Urinary bladder (tissue), 4 donors: ENCODE data around the gene SYTL1. TPM values are rescaled to one million over a fixed set of nuclear protein-coding genes. Genes with fewer than 3 reads are reported as not detected.
A peak's percentile ranks its signal among the peaks of the same experiment; 100 is the strongest.

Experiments
- DNase-seq: peaks from one replicate; pipeline ENCODE4 v3.0.0-alpha.2; 2015; ENCODE audit errors: extremely low spot score
- H3K27ac ChIP-seq: one replicate; pipeline ENCODE4 v1.5.1; 2013; ENCODE audit warnings: low read depth, mild to moderate bottlenecking, moderate library complexity
- H3K36me3 ChIP-seq: one replicate; pipeline ENCODE4 v1.6.1; 2013; ENCODE audit warnings: mild to moderate bottlenecking, moderate library complexity; ENCODE audit not compliant: insufficient read depth
- H3K4me1 ChIP-seq: one replicate; pipeline ENCODE4 v1.6.1; 2013; ENCODE audit warnings: mild to moderate bottlenecking, moderate library complexity; ENCODE audit not compliant: insufficient read depth
- H3K4me3 ChIP-seq: one replicate; pipeline ENCODE4 v1.5.1; 2013; ENCODE audit warnings: low read depth, low read length
- WGBS: extraction: QIAGEN DNeasy Blood & Tissue Kit; methylation state at CpG from one replicate; pipeline ENCODE4 v1.1.7; 2013; 5-methylcytosine and 5-hydroxymethylcytosine counted together
- polyA plus RNA-seq: library from polyadenylated mRNA; stranded (reverse); fragments of 200-250 nt; gene quantifications from one replicate; pipeline ENCODE4 v1.2.3, GENCODE V29; 2013
- total RNA-seq: library from RNA; depleted of rRNA; stranded (reverse); fragments of >200 nt; gene quantifications from one replicate; pipeline ENCODE4 v1.2.3, GENCODE V29; 2014
- donor health status: healthy with polysubstance abuse.
- donor health status: healthy.

SYTL1 gene, protein sequence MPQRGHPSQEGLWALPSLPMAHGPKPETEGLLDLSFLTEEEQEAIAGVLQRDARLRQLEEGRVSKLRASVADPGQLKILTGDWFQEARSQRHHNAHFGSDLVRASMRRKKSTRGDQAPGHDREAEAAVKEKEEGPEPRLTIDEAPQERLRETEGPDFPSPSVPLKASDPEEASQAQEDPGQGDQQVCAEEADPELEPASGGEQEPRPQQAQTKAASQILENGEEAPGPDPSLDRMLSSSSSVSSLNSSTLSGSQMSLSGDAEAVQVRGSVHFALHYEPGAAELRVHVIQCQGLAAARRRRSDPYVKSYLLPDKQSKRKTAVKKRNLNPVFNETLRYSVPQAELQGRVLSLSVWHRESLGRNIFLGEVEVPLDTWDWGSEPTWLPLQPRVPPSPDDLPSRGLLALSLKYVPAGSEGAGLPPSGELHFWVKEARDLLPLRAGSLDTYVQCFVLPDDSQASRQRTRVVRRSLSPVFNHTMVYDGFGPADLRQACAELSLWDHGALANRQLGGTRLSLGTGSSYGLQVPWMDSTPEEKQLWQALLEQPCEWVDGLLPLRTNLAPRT
- total RNA-seq, result 12.8 TPM
- polyA plus RNA-seq, result 31.0 TPM

DNA sequence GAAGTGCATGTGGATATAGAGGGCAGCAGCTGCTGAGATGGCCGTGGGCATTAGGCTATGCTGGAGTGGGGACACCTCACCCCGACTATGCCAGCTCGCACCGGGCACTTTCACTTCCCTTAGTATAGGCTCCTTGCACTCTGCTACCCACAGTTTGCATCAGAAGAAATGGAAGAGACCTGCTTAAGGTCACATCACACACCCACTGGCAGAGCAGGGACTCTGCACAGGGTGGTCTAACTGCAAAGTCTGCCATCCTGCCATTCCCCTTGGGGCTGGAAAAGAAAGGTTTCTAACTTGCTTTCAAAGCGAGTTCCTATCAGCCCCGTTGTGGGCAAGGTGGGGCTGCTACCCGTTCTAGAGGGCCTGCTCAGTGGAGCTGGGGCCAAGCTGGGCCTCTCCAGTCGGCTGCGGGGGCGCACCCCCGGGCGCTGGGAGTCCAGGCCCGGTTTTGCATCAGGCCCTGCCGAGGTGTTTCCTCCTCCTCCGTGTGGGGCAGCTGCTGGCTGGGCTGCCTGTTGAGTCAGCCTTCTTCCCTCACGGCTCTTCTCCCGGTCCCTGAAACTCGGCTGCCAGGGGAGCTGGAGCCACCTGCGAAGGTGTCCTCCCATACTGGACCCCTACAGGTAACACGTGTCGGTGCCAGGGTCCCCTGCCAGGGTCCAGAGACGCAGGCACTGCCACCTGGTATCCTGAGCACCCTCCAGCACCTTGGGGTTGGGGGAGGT, at the start of gene SYTL1:
SYTL1 (plus strand) TSS at position 498 of the 728 bp plus-strand sequence. CDS start 3,313 bp downstream, outside the sequence.
- Histone ChIP-seq H3K4me3 (peak within 1 kb of the TSS; percentile 27), H3K36me3 (no peaks in the 10 kb centered on the region), H3K4me1 (no peaks in the 10 kb centered on the region), H3K27ac (peak within 1 kb of the TSS; percentile 71)
- DNase-seq, result no peak
- 31% methylated on average over 22 of the region's 22 CpGs for whole genome bisulfite sequencing

DNA sequence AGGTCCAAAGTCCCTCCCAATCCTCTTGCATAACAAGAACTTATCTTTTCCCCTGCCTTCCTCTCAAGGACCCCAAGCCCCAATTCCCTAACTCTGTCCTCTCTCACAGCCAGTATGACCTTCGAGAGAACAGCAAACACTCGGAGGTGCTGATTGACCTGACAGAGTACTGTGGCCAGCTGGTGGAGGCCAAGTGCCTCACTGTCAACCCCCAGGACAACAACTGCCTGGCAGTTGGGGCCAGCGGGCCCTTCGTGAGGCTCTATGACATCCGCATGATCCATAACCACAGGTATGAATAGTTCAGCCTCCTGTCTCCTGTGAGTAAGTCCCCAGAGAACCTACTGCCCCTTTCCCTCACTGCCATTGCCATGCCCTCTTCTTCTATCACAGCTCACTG, 49.7 kb upstream of the SYTL1 start:
- Histone ChIP-seq H3K4me1 (no peaks in the 10 kb centered on the region), H3K27ac (no peak overlapping the region), H3K36me3 (peaks cover 2% of the 10 kb centered on the region), H3K4me3 (no peak overlapping the region)
- no peak for DNase-seq
- 93% methylated on average over 5 of the region's 5 CpGs for WGBS

DNA sequence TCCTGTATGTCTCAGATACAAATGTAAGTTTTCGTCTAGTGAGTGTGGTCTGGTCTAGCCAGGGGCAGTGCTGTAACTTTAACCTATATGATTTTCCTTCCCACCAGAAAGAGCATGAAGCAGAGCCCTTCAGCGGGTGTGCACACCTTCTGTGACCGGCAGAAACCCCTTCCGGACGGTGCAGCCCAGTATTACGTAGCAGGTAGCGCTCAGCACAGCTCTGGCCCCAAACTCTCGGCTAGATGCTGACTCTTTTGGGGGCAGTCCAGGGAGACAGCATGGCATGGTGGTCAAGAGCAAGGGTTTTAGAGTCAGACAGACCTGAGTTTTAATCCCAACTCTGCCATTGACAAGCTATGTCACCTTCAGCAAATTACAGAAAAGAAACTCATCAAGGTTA, 47.9 kb upstream of the SYTL1 start:
- Histone ChIP-seq H3K36me3 (peaks cover 2% of the 10 kb centered on the region), H3K27ac (no peak overlapping the region), H3K4me3 (no peak overlapping the region), H3K4me1 (no peaks in the 10 kb centered on the region)
- DNase-seq, result no peak
- WGBS, result 94% methylated on average over 8 of the region's 8 CpGs

DNA sequence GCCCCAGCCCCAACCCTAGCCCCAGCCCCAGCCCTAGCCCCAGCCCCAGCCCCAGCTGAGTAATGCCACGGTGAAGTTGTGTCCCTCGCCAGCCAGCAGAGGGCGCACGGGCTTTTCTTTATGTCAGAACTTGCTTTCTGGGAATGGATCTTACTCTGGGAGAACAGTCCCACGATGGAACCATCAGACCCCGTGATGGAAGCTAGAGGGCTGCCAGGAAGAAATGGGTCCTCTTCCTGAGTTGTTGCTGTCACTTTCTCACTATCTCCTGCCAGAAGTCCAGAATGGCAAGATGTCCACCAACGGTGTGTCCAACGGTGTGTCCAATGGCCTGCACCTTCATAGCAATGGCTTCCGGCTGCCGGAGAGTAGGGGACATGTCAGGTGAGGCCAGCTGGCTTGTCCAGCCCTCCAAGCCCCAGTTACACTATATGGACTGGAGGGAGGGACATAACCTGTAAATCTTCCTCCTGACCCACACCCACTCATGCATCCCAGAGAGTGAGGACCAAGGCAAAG, 45.0 kb upstream of the SYTL1 start:
- H3K4me3 ChIP-seq, result no peak overlapping the region
- H3K36me3 ChIP-seq, result no peaks in the 10 kb centered on the region
- H3K4me1 ChIP-seq, result no peaks in the 10 kb centered on the region
- no peak for DNase-seq
- 36% methylated on average over 10 of the region's 10 CpGs for WGBS
- no peak overlapping the region for H3K27ac ChIP-seq

DNA sequence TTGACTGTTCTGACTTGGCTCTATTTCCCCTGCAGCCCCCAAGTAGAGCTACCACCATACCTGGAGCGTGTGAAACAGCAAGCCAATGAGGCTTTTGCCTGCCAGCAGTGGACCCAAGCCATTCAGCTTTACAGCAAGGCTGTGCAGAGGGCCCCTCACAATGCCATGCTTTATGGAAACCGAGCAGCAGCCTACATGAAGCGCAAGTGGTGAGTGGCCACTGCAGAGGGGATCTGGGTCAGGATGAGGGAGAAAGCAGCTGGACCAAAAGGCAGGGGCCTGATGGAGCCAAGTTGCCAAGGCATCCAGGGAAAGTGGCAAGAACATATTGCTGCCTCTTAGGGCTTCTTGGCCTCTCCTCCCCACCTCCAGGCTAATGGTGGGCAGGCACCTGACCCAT, 43.9 kb upstream of the SYTL1 start:
- H3K4me1 ChIP-seq, result no peaks in the 10 kb centered on the region
- no peaks in the 10 kb centered on the region for H3K36me3 ChIP-seq
- WGBS, result 93% methylated on average over 3 of the region's 3 CpGs
- H3K4me3 ChIP-seq, result no peak overlapping the region
- no peak overlapping the region for H3K27ac ChIP-seq
- no peak for DNase-seq

DNA sequence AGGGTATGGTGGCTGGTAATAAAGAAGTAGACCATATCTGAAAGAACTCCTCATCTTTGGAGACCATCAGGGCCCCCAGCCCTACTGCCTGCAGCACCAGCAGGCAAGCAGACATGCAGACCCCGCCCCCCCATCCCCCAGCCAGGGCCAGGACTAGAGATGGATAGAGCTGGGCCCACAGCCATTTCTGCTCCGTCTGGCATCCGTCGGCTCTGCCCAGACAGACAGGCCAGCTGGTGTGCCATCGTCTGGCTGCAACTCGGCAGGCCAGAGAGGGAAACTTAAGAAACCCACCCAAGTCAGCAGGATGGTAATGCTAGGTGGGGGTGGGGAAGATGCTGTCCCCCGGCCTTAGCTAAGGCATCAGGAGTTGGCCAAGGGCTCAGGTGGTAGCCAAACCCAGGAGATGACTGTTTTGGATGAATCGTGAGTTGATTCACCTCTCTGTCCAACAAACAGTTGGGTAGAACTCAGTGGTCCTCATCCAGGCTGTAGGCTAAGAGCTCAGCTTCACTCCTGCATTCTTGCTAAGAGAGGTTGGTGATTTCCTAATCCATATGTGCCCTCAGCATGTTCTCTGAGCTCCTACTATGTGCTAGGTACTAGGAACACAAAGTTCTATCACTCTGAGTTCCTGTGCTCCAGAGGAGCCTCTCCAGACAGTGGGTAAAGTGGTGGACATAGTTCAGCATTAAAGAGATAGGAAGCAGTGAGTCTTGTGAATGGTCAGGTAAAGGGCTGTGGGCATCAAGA, 43.0 kb upstream of the SYTL1 start:
- Histone ChIP-seq H3K4me3 (no peak overlapping the region), H3K36me3 (no peaks in the 10 kb centered on the region), H3K27ac (peak overlapping the region; percentile 72), H3K4me1 (no peaks in the 10 kb centered on the region)
- no peak for DNase-seq
- WGBS, result 45% methylated on average over 8 of the region's 8 CpGs

DNA sequence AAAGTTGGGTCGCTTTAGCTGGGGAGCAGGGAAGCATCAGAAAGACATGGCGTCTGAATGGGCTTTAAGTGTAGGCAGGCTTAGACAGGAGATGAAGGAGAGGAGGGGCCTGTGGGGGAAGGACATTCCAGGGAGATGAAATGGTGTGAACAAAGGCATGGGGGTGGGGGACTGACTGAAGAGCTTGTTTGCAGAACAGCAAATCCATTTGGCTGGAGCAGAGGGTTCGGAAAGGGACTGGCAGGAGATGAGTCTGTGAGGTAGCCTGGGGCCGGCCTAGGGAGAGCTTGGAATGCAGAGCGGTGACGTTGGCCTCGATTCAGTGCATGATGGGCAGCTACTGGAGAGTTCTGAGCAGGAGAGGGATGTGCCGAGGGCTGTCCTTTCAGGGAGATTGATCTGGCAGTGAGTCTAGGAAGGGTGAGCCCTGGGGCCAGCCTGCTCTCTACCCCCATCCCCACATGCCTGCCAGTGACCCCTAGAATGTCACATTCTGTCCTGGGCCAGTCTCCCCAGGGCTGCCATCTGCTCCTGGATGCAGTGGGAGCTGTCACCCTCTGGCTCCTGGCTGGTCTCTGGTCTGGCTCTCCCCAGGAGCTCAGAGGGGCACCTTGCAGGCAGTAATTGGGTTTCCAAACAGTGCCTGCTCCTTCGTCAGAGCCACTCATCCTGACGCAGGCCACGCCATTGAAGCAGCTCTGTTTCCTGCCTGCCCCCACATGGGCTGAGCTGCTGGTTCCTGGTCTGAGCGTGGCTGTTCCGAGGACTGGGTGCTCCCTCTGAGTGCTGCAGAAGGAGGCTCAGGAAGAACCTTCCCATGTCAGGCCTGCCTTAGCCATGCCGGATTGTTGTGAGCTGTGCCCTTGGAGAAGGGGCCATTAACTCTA, 42.2 kb upstream of the SYTL1 start:
- peak; percentile 83 for DNase-seq
- Histone ChIP-seq H3K4me1 (no peaks in the 10 kb centered on the region), H3K4me3 (no peak overlapping the region), H3K27ac (peak overlapping the region; percentile 89), H3K36me3 (no peaks in the 10 kb centered on the region)
- 25% methylated on average over 14 of the region's 14 CpGs for WGBS

DNA sequence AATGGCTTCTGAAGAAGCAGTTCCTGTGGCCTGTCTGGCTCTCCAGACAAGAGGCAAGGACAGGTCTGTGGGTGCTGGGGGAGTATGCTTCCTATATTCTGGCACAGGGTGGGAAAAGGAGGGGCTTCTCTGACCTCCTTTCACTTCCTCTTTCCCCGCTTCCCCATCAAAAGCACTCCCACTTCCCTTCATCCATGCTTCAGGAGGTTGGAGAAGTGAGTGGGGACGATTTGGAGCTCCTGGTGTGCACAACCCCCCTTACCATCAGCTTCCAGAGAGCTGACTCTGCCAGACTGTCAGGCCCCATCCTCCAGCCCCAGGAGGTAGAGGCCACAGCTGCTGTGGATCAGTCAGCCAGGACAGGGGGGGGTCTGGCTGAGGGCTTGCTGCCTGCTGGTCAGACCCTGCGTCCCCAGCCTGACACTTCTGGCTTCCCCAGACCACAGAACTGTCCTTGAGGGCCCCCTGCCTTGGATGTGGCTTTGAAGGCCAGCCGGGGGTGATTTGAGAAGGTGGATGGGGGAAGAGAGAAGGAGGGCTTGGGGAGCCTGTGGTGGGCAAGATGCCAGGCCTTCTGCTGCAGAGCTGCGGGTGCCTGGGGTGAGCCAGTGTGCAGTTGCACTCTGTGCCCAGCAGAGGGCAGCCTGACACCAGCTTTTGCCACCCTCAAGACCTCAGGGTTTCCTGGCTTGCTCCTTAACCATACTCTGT, 41.3 kb upstream of the SYTL1 start:
- WGBS, result 19% methylated on average over 5 of the region's 5 CpGs
- no peaks in the 10 kb centered on the region for H3K4me1 ChIP-seq
- no peaks in the 10 kb centered on the region for H3K36me3 ChIP-seq

DNA sequence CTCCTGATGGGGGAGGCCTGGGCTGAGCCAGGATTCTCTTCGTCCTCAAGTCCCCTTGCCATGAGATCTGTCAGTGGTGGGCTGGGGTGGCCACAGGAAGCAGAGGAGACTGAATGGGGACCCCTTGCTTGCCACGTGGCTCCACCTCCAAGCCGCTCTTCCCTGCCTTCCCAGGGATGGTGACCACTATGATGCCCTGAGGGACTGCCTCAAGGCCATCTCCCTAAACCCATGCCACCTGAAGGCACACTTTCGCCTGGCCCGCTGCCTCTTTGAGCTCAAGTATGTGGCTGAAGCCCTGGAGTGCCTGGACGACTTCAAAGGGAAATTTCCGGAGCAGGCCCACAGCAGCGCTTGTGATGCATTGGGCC, 40.8 kb upstream of the SYTL1 start:
- Histone ChIP-seq H3K36me3 (no peaks in the 10 kb centered on the region), H3K4me1 (no peaks in the 10 kb centered on the region), H3K27ac (peak overlapping the region; percentile 54), H3K4me3 (no peak overlapping the region)
- DNase-seq, result no peak
- 62% methylated on average over 8 of the region's 8 CpGs for WGBS

More for the DNA sequence above, 41.3 kb upstream of the SYTL1 start:
- Histone ChIP-seq H3K27ac (peak overlapping the region; percentile 89), H3K4me3 (no peak overlapping the region)
- peak; percentile 73 for DNase-seq

DNA sequence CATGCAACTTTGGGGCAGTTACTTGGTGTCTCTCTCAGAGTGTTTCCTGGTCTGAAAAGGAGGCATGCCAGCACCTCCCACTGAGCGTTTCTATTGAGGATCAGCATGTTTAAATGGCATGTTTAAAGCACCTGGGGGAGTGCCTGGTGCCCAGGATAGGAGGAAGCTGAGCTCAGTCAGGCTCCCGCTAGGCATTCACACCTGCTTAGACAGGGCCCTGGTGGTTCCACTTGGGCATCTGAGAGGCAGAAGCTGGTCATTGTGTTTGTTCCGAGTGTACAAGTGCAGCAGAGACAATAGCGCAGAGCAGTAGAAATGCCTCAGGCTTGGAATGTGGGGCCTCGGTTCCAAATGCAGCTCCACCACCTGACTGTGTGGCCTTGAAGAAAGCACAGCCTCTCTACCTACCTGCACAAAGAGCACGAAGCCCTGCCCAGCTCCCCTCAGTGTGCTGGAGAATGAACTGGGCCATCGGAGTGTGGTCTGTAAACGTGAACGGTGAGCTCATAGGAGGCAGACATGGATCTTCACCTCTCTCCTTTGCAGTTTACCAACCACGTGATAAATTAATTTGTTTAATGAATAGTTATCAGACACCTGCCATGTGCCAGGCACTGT, 40.1 kb upstream of the SYTL1 start:
- no peak overlapping the region for H3K27ac ChIP-seq
- WGBS, result 83% methylated on average over 10 of the region's 10 CpGs
- no peaks in the 10 kb centered on the region for H3K4me1 ChIP-seq
- peaks cover 2% of the 10 kb centered on the region for H3K36me3 ChIP-seq
- DNase-seq, result no peak
- H3K4me3 ChIP-seq, result no peak overlapping the region

DNA sequence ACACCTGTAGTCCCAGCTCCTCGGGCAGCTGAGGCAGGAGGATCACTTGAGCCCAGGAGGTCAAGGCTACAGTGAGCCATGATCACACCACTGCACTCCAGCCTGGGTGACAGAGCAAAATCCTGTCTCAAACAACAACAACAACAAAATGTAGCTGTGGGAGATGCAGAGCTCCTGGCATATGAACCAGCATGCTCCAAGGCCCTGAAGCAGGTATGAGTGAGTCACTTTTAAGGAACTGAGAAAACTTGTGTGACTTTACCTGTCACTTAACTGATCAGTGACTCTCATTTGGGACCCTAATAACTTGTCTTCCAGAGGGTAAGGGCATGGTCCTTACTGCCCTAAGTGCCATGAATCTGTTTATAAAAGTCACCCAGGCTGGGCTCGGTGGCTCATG, 39.2 kb upstream of the SYTL1 start:
- peaks cover 2% of the 10 kb centered on the region for H3K36me3 ChIP-seq
- H3K4me3 ChIP-seq, result no peak overlapping the region
- no peaks in the 10 kb centered on the region for H3K4me1 ChIP-seq
- no peak overlapping the region for H3K27ac ChIP-seq
- WGBS, result 90% methylated on average over 2 of the region's 2 CpGs
- no peak for DNase-seq

DNA sequence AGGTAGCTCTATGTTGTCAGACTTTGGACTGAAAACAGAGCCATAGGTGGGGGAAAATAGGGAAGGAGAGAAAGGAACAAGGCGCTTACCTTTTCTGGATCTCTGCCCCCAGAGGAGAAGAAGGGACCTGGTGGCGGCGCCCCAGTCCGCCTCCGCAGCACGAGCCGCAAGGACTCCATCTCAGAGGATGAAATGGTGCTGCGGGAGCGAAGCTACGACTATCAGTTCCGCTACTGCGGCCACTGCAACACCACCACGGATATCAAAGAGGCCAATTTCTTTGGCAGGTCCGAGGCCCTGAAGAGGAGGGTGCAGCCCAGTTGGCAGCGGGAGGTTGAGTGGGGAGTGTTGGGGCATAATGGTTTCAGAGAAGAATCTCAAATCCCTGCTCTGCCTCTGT, 38.3 kb upstream of the SYTL1 start:
- Histone ChIP-seq H3K36me3 (peaks cover 2% of the 10 kb centered on the region), H3K4me1 (no peaks in the 10 kb centered on the region)
- WGBS, result 91% methylated on average over 15 of the region's 15 CpGs

More for the DNA sequence above, 38.3 kb upstream of the SYTL1 start:
- Histone ChIP-seq H3K4me3 (no peak overlapping the region), H3K27ac (no peak overlapping the region)
- no peak for DNase-seq
